Activated naive CD4-positive, alpha-beta T cell treated with Interleukin-2 at 50 U/mL for 16 hours (primary cell): ENCODE measurements around the gene ULK1.

Experiments used
- DNase-seq: peaks from one replicate; pipeline ENCODE4 v3.0.0-alpha.2; 2020

Gene ULK1

GRCh38 chr12:131921866-131922769, 27.7 kb downstream of the ULK1 start:
- no peak for DNase-seq

- no peak for DNase-seq
Observed at GRCh38 chr12:131922772-131923171, 28.4 kb downstream of the ULK1 start.

- DNase-seq = no peak
Observed at GRCh38 chr12:131923260-131923659, 28.8 kb downstream of the ULK1 start.

- no peak for DNase-seq
Observed at GRCh38 chr12:131927110-131928079, 33.0 kb downstream of the ULK1 start.

- DNase-seq = no peak
Observed at GRCh38 chr12:131928080-131928710, 33.8 kb downstream of the ULK1 start.

GRCh38 chr12:131928711-131929580, 34.5 kb downstream of the ULK1 start, which contains the start of gene PUS1:
TSS of gene PUS1 (plus strand) at chr12:131929276. CDS start at chr12:131929723, 447 bp downstream.
- DNase-seq = peak; percentile 94

- peak; percentile 46 for DNase-seq
Observed at GRCh38 chr12:131929581-131930456, 35.4 kb downstream of the ULK1 start.

- no peak for DNase-seq
Observed at GRCh38 chr12:131930510-131930909, 36.1 kb downstream of the ULK1 start.

- DNase-seq = no peak
Observed at GRCh38 chr12:131933387-131933786, 39.0 kb downstream of the ULK1 start.

GRCh38 chr12:131934535-131934934, 40.1 kb downstream of the ULK1 start:
- no peak for DNase-seq

- no peak for DNase-seq
Observed at GRCh38 chr12:131938082-131938481, 43.7 kb downstream of the ULK1 start.

- no peak for DNase-seq
Observed at GRCh38 chr12:131939007-131939406, 44.6 kb downstream of the ULK1 start.

- no peak for DNase-seq
Observed at GRCh38 chr12:131940141-131940547, 45.7 kb downstream of the ULK1 start.

GRCh38 chr12:131941116-131941986, 46.9 kb downstream of the ULK1 start:
- DNase-seq = no peak

GRCh38 chr12:131941987-131942341, 47.5 kb downstream of the ULK1 start:
- DNase-seq = no peak

- no peak for DNase-seq
Observed at GRCh38 chr12:131942671-131943070, 48.2 kb downstream of the ULK1 start.

- DNase-seq = no peak
Observed at GRCh38 chr12:131943389-131943788, 49.0 kb downstream of the ULK1 start.

- no peak for DNase-seq
Observed at GRCh38 chr12:131943876-131944275, 49.5 kb downstream of the ULK1 start.

GRCh38 chr12:131944601-131945251, 50.3 kb downstream of the ULK1 start:
- no peak for DNase-seq
